ENCODE data around the gene SIGLECL1.

The SIGLECL1 gene

GRCh38 chr19:51211833-51212232 is 39.0 kb upstream of the SIGLECL1 start:
- Histone ChIP-seq H3K4me2 (ENCODE audit: low read length) (no peak overlapping the region), H3K36me3 (ENCODE audit: insufficient read depth, low read length) (no peaks in the 10 kb centered on the region), H4K20me1 (ENCODE audit: insufficient read depth, low read length) (no peaks in the 10 kb centered on the region), H3F3A (ENCODE audit: insufficient read depth, low read length) (no peaks in the 10 kb centered on the region), H3K79me2 (ENCODE audit: insufficient read depth, low read length) (no peaks in the 10 kb centered on the region), H3K27me3 (ENCODE audit: insufficient read depth, low read length) (no peaks in the 10 kb centered on the region; the same call in 1 of the 2 replicates), H3K9me3 (ENCODE audit: low read length) (no peaks in the 10 kb centered on the region), H3K4me1 (ENCODE audit: insufficient read depth, low read length, severe bottlenecking) (no peaks in the 10 kb centered on the region), H3K9ac (ENCODE audit: low read length) (no peak overlapping the region), H3K9me2 (ENCODE audit: low read depth, low read length) (no peaks in the 10 kb centered on the region), H3K27ac (ENCODE audit: low read depth, low read length, poor library complexity, severe bottlenecking) (no peak overlapping the region), H3K4me3 (ENCODE audit: low read depth, low read length, poor library complexity, severe bottlenecking) (no peak overlapping the region), H2AFZ (ENCODE audit: low read length) (no peak overlapping the region)
- TF ChIP-seq EZH2 (IDR thresholded peaks at IDR 0.05; ENCODE audit: borderline replicate concordance, low read length) = no peak
- no peak for TF ChIP-seq CTCF (IDR thresholded peaks at IDR 0.05; ENCODE audit: low read length)

DNA sequence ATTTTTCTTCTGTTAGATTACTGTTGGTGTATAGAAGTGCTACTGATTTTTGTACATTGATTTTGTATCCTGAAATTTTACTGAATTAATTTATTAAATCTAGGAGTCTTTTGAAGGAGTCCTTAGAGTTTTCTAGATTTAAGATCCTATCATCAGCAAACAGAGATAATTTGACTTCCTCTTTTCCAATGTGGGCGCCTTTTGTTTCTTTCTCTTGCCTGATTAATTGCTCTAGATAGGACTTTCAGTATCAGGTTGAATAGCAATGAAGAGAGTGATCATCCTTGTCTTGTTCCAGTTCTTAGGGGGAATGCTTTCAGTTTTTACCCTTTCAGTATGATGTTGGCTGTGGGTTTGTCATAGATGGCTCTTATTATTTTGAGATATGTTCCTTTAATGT is 31.6 kb upstream of the SIGLECL1 start:
- H3K4me1 ChIP-seq (ENCODE audit: insufficient read depth, low read length, severe bottlenecking) = no peaks in the 10 kb centered on the region
- no peaks in the 10 kb centered on the region for H4K20me1 ChIP-seq (ENCODE audit: insufficient read depth, low read length)
- no peaks in the 10 kb centered on the region for H3K9me2 ChIP-seq (ENCODE audit: low read depth, low read length)
- no peak overlapping the region for H3K4me2 ChIP-seq (ENCODE audit: low read length)
- H3K27me3 ChIP-seq (ENCODE audit: insufficient read depth, low read length) = no peaks in the 10 kb centered on the region; the same call in 1 of the 2 replicates
- no peak overlapping the region for H3K4me3 ChIP-seq (ENCODE audit: low read depth, low read length, poor library complexity, severe bottlenecking)
- no peaks in the 10 kb centered on the region for H3K9me3 ChIP-seq (ENCODE audit: low read length)
- no peaks in the 10 kb centered on the region for H3K36me3 ChIP-seq (ENCODE audit: insufficient read depth, low read length)
- TF ChIP-seq EZH2 (IDR thresholded peaks at IDR 0.05; ENCODE audit: borderline replicate concordance, low read length) = no peak
- TF ChIP-seq CTCF (IDR thresholded peaks at IDR 0.05; ENCODE audit: low read length) = no peak
- H3F3A ChIP-seq (ENCODE audit: insufficient read depth, low read length) = no peaks in the 10 kb centered on the region; the same call in 1 of the 2 replicates
- no peak overlapping the region for H2AFZ ChIP-seq (ENCODE audit: low read length)
- no peak overlapping the region for H3K27ac ChIP-seq (ENCODE audit: low read depth, low read length, poor library complexity, severe bottlenecking)
- no peaks in the 10 kb centered on the region for H3K79me2 ChIP-seq (ENCODE audit: insufficient read depth, low read length)
- H3K9ac ChIP-seq (ENCODE audit: low read length) = no peak overlapping the region

DNA sequence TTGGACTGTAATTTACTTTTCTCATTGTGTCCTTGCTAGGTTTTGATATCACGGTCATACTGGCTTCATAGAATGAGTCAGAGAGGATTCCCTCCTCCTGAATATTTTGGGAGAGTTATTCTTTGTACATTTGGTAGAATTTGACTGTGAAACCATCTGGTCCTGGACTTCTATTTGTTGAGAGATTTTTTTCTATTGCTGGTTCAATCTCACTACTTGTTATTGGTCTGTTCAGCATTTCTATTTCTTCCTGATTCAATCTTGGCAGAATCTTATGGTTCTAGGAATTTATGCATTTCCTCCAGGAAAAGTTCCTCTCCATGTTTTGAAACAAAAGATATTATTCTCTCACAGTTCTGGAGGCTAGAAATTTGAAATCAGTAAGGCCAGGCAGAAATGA is 30.9 kb upstream of the SIGLECL1 start:
- no peaks in the 10 kb centered on the region for H3K36me3 ChIP-seq (ENCODE audit: insufficient read depth, low read length)
- H3K27ac ChIP-seq (ENCODE audit: low read depth, low read length, poor library complexity, severe bottlenecking) = no peak overlapping the region
- no peaks in the 10 kb centered on the region for H3K9me2 ChIP-seq (ENCODE audit: low read depth, low read length)
- no peak overlapping the region for H3K9ac ChIP-seq (ENCODE audit: low read length)
- H3F3A ChIP-seq (ENCODE audit: insufficient read depth, low read length) = no peaks in the 10 kb centered on the region; the same call in 1 of the 2 replicates
- H3K4me2 ChIP-seq (ENCODE audit: low read length) = no peak overlapping the region
- H3K4me1 ChIP-seq (ENCODE audit: insufficient read depth, low read length, severe bottlenecking) = no peaks in the 10 kb centered on the region
- no peak overlapping the region for H3K4me3 ChIP-seq (ENCODE audit: low read depth, low read length, poor library complexity, severe bottlenecking)
- no peaks in the 10 kb centered on the region for H3K9me3 ChIP-seq (ENCODE audit: low read length)
- no peaks in the 10 kb centered on the region for H3K79me2 ChIP-seq (ENCODE audit: insufficient read depth, low read length)
- H3K27me3 ChIP-seq (ENCODE audit: insufficient read depth, low read length) = no peaks in the 10 kb centered on the region
- H4K20me1 ChIP-seq (ENCODE audit: insufficient read depth, low read length) = no peaks in the 10 kb centered on the region
- TF ChIP-seq EZH2 (IDR thresholded peaks at IDR 0.05; ENCODE audit: borderline replicate concordance, low read length) (no peak), CTCF (IDR thresholded peaks at IDR 0.05; ENCODE audit: low read length) (no peak)
- no peak overlapping the region for H2AFZ ChIP-seq (ENCODE audit: low read length)
